Hepatic stellate cell (primary cell): ENCODE measurements around the gene ADAMTSL3.

ENCODE experiments used
- DNase-seq: peaks from one replicate; pipeline ENCODE4 v3.0.0; 2011; ENCODE audit warnings: low spot score

The ADAMTSL3 gene

GRCh38 chr15:83887404-83887803 lies 233.5 kb downstream of the ADAMTSL3 start:
- no peak for DNase-seq

- DNase-seq: no peak
Measured at GRCh38 chr15:83887961-83888360, 234.0 kb downstream of the ADAMTSL3 start.

GRCh38 chr15:83889995-83890394 lies 236.1 kb downstream of the ADAMTSL3 start:
- DNase-seq: no peak

- no peak for DNase-seq
Measured at GRCh38 chr15:83890587-83890986, 236.7 kb downstream of the ADAMTSL3 start.

- no peak for DNase-seq
Measured at GRCh38 chr15:83892498-83892897, 238.6 kb downstream of the ADAMTSL3 start.

- DNase-seq: no peak
Measured at GRCh38 chr15:83893308-83893707, 239.4 kb downstream of the ADAMTSL3 start.

GRCh38 chr15:83897037-83897436 lies 243.1 kb downstream of the ADAMTSL3 start:
- no peak for DNase-seq

- DNase-seq: no peak
Measured at GRCh38 chr15:83898361-83898760, 244.4 kb downstream of the ADAMTSL3 start.

- no peak for DNase-seq
Measured at GRCh38 chr15:83899670-83900069, 245.7 kb downstream of the ADAMTSL3 start.

- DNase-seq: no peak
Measured at GRCh38 chr15:83904107-83905040, 250.5 kb downstream of the ADAMTSL3 start.

- DNase-seq: no peak
Measured at GRCh38 chr15:83905556-83906273, 251.8 kb downstream of the ADAMTSL3 start.

- no peak for DNase-seq
Measured at GRCh38 chr15:83911345-83911744, 257.4 kb downstream of the ADAMTSL3 start.

GRCh38 chr15:83912343-83912742 lies 258.4 kb downstream of the ADAMTSL3 start:
- DNase-seq: no peak

GRCh38 chr15:83913034-83913632 lies 259.2 kb downstream of the ADAMTSL3 start:
- DNase-seq: no peak

- no peak for DNase-seq
Measured at GRCh38 chr15:83914906-83915305, 261.0 kb downstream of the ADAMTSL3 start.

GRCh38 chr15:83917432-83917831 lies 263.5 kb downstream of the ADAMTSL3 start:
- no peak for DNase-seq

GRCh38 chr15:83918011-83918410 lies 264.1 kb downstream of the ADAMTSL3 start:
- DNase-seq: no peak

GRCh38 chr15:83919319-83919830 lies 265.5 kb downstream of the ADAMTSL3 start:
- DNase-seq: no peak

- DNase-seq: no peak
Measured at GRCh38 chr15:83919978-83920510, 266.1 kb downstream of the ADAMTSL3 start.

GRCh38 chr15:83922649-83923294 lies 268.8 kb downstream of the ADAMTSL3 start:
- DNase-seq: no peak

- DNase-seq: no peak
Measured at GRCh38 chr15:83926116-83926515, 272.2 kb downstream of the ADAMTSL3 start.
